CD4-positive, CD25-positive, alpha-beta regulatory T cell (primary cell): ENCODE data around the gene CSMD2. TPM values are rescaled to one million over a fixed set of nuclear protein-coding genes. Genes with fewer than 3 reads are reported as not detected.

Experiments used
- ATAC-seq, 2 donors: fragments of 150-1000 bp; cut with Tn5 transposase; one replicate each; pipeline ENCODE4 v1.10.0; 2021; ENCODE audit warnings: low read depth in 2 of 2, moderate number of reproducible peaks in 2 of 2, moderate library complexity in 1 of 2
- DNase-seq, 3 donors: peaks; one replicate each; pipeline versions ENCODE4 v3.0.0 to v3.0.0-alpha.2; 2012 to 2022; ENCODE audit warnings: mixed read lengths in 1 of 3
- H3K27ac ChIP-seq: one replicate; pipeline ENCODE4 v1.7.0; 2013; ENCODE audit warnings: mild to moderate bottlenecking, low read length; ENCODE audit not compliant: insufficient read depth, poor library complexity, severe bottlenecking
- H3K27me3 ChIP-seq: one replicate; pipeline ENCODE4 v1.7.0; 2013; ENCODE audit warnings: low read length; ENCODE audit not compliant: control insufficient read depth, insufficient read depth
- H3K36me3 ChIP-seq: one replicate; pipeline ENCODE4 v1.7.0; 2013; ENCODE audit warnings: mild to moderate bottlenecking, low read length, moderate library complexity; ENCODE audit not compliant: control insufficient read depth, insufficient read depth
- H3K4me1 ChIP-seq: 2 replicates; pipeline ENCODE4 v1.7.0; 2013; ENCODE audit warnings: mild to moderate bottlenecking, low read length; ENCODE audit not compliant: insufficient read depth, control insufficient read depth, poor library complexity, severe bottlenecking
- H3K4me3 ChIP-seq: one replicate; pipeline ENCODE4 v1.7.0; 2013; ENCODE audit warnings: low read depth, mild to moderate bottlenecking, low read length, moderate library complexity
- H3K9me3 ChIP-seq, 2 experiments: 1 replicate in 1 of 2; 2 replicates in 1 of 2; pipeline ENCODE4 v1.7.0; 2013; ENCODE audit warnings: low read length in 2 of 2, mild to moderate bottlenecking in 1 of 2, moderate library complexity in 1 of 2; ENCODE audit not compliant: control insufficient read depth in 2 of 2
- H3K27ac Mint-ChIP-seq, 3 donors: one replicate each; pipeline ENCODE4 v1.8.0; 2020 to 2022; ENCODE audit warnings: mild to moderate bottlenecking in 3 of 3, mixed read lengths in 3 of 3, moderate library complexity in 2 of 3
- H3K27me3 Mint-ChIP-seq: one replicate; pipeline ENCODE4 v1.8.0; 2022; ENCODE audit warnings: mild to moderate bottlenecking, mixed read lengths
- H3K36me3 Mint-ChIP-seq: one replicate; pipeline ENCODE4 v1.8.0; 2020; ENCODE audit warnings: mixed read lengths
- H3K4me1 Mint-ChIP-seq, 4 donors: one replicate each; pipeline ENCODE4 v1.8.0; 2020 to 2022; ENCODE audit warnings: mixed read lengths in 4 of 4, mild to moderate bottlenecking in 1 of 4
- H3K4me3 Mint-ChIP-seq, 4 donors: one replicate each; pipeline ENCODE4 v1.8.0; 2020 to 2022; ENCODE audit warnings: mild to moderate bottlenecking in 4 of 4, mixed read lengths in 4 of 4, moderate library complexity in 3 of 4
- H3K9me3 Mint-ChIP-seq, 7 donors: one replicate each; pipeline ENCODE4 v1.8.0; 2020 to 2022; ENCODE audit warnings: mixed read lengths in 7 of 7, mild to moderate bottlenecking in 3 of 7, moderate library complexity in 2 of 7
- polyA plus RNA-seq, 4 donors: library from polyadenylated mRNA; unstranded; fragments of 300-500 nt; fragmentation: Illumina TruSeq; gene quantifications; one replicate each; pipeline ENCODE4 v1.2.3, GENCODE V29; 2021
- total RNA-seq: library from RNA; stranded (reverse); gene quantifications from one replicate; pipeline ENCODE4 v1.2.3, GENCODE V29; 2022

The CSMD2 gene
- total and polyA plus RNA-seq, 5 donors from 2014 or later, result not detected

- H3K4me1 Mint-ChIP-seq, result no peaks in the 10 kb centered on the region
- no peaks in the 10 kb centered on the region for H3K27me3 Mint-ChIP-seq
- no peak for ATAC-seq
Measured at GRCh38 chr1:33822396-33822795, 342.6 kb downstream of the CSMD2 start.

DNA sequence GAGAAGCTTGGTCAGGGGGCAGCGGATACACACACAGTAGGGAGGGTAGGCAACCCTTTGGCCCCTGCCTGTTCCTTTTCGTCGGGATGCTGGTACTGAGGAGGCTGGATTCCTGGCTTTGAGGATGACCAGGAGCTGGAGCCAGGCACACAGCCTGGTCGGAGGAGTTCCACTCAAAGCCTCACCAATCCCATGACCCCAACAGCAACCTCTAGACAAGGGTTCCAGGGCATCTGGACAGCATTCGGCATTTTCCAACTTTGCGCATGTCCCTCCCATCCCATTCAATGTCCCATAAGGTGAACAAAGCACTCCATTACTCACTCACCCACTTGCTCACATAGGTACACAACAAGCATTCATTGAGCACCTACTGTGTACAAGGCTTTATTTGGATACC is 343.7 kb downstream of the CSMD2 start:
- Mint-ChIP-seq H3K27me3 (no peaks in the 10 kb centered on the region), H3K4me1 (no peaks in the 10 kb centered on the region), H3K9me3 (peaks cover 0 to 2% (median 0%) of the 10 kb centered on the region in 7 donors), H3K27ac (no peak overlapping the region), H3K36me3 (no peaks in the 10 kb centered on the region), H3K4me3 (no peak overlapping the region)
- Histone ChIP-seq H3K36me3 (no peaks in the 10 kb centered on the region), H3K4me3 (no peak overlapping the region), H3K4me1 (no peaks in the 10 kb centered on the region), H3K27ac (no peak overlapping the region), H3K27me3 (peaks cover 2% of the 10 kb centered on the region), H3K9me3 (no peaks in the 10 kb centered on the region)
- DNase-seq, result no peak
- ATAC-seq, result no peak

More at GRCh38 chr1:33822396-33822795, 342.6 kb downstream of the CSMD2 start:
- Mint-ChIP-seq H3K36me3 (no peaks in the 10 kb centered on the region), H3K4me3 (no peak overlapping the region), H3K27ac (no peak overlapping the region), H3K9me3 (peaks cover 0 to 8% (median 0%) of the 10 kb centered on the region in 7 donors)
- no peaks in the 10 kb centered on the region for H3K4me1 ChIP-seq
- peaks cover 1% of the 10 kb centered on the region for H3K27me3 ChIP-seq
- H3K36me3 ChIP-seq, result no peaks in the 10 kb centered on the region
- no peak for DNase-seq
- H3K4me3 ChIP-seq, result no peak overlapping the region
- no peaks in the 10 kb centered on the region for H3K9me3 ChIP-seq
- H3K27ac ChIP-seq, result no peak overlapping the region

DNA sequence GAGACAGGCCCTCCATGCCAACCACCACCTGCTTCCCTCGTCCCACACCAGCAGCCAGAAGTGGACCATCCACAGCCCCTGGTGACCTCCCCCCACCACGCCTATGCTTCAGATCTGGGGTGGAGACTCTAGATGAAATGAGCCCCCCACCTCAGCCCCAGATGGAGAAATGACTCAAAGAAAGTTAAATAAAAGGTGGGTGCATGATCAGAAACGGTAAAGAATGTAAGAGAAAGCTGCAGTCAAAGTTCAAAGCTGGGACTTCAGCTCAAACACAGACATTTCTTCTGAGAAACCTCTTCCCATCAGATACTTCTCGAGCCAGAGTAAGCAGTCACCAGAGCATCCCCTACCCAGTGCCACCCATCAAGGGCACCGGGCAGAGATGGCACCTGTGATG is 344.2 kb downstream of the CSMD2 start:
- Histone ChIP-seq H3K27me3 (peaks cover 2% of the 10 kb centered on the region), H3K4me1 (no peaks in the 10 kb centered on the region), H3K9me3 (no peaks in the 10 kb centered on the region), H3K4me3 (no peak overlapping the region), H3K36me3 (no peaks in the 10 kb centered on the region), H3K27ac (no peak overlapping the region)
- H3K36me3 Mint-ChIP-seq, result no peaks in the 10 kb centered on the region
- H3K27me3 Mint-ChIP-seq, result no peaks in the 10 kb centered on the region
- DNase-seq (no peak), ATAC-seq (no peak)
- peaks cover 0 to 2% (median 0%) of the 10 kb centered on the region in 7 donors for H3K9me3 Mint-ChIP-seq
- H3K4me1 Mint-ChIP-seq, result no peaks in the 10 kb centered on the region
- H3K4me3 Mint-ChIP-seq, result no peak overlapping the region
- H3K27ac Mint-ChIP-seq, result no peak overlapping the region

GRCh38 chr1:33819913-33820311 is 345.1 kb downstream of the CSMD2 start:
- Histone ChIP-seq H3K36me3 (no peaks in the 10 kb centered on the region), H3K4me3 (no peak overlapping the region), H3K4me1 (no peaks in the 10 kb centered on the region), H3K9me3 (no peaks in the 10 kb centered on the region), H3K27ac (no peak overlapping the region), H3K27me3 (peaks cover 2% of the 10 kb centered on the region)
- ATAC-seq (no peak), DNase-seq (no peak)
- no peaks in the 10 kb centered on the region for H3K4me1 Mint-ChIP-seq
- no peak overlapping the region for H3K27ac Mint-ChIP-seq
- no peak overlapping the region for H3K4me3 Mint-ChIP-seq
- peaks cover 0 to 2% (median 0%) of the 10 kb centered on the region in 7 donors for H3K9me3 Mint-ChIP-seq
- H3K27me3 Mint-ChIP-seq, result peaks cover 8% of the 10 kb centered on the region
- peaks cover 1% of the 10 kb centered on the region for H3K36me3 Mint-ChIP-seq

DNA sequence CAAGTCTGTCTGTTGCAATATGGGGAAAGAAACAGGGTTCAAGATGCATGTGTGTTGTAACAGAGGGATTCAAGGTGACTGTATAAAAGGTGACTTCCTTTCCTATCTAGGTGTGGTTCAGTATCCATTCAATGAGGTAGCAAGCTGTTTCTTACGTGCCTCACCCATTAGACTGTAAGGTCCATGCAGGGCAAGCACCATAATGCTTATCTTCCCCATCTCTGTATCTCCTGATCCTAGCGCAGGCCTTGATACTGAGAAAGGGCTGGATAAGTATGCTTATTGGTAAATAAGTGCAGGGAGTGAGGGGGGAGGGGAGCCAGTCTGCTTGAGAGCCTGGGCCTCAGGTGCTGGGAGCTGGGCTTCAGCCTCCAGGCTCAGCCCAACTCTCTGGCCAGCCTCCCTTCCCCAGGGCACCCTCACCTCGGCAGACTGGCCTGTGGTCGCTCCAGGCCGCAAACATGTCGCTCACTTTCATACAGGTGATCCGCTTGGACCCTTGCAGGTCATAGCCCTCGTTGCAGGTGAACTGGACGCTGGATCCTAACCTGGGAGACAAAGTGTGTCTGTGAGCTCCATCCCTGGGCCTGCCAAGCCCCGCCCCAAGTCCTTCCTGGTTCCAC is 345.6 kb downstream of the CSMD2 start:
- H3K36me3 Mint-ChIP-seq, result peaks cover 3% of the 10 kb centered on the region

DNA sequence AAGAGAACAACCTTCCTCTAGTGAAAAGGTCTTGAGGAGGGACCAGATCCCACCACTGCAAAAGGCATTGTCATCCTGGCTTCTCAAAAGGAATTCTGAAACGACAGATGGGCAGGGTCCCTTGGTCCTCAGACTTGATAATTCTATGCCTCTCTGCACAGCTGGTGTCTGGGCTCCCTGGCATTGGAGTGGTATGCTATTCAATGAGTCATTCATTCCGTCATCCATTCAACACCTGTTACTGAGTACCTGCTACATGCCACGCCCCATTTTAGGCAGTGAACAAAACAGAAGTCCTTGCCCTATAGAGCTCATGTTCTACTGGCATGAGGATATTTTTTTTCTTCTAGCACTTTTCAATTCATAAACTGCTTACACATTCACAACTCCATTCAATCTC is 347.0 kb downstream of the CSMD2 start:
- H3K27ac ChIP-seq, result no peak overlapping the region
- DNase-seq (no peak), ATAC-seq (no peak)
- no peak overlapping the region for H3K4me3 ChIP-seq
- H3K27me3 ChIP-seq, result peaks cover 2% of the 10 kb centered on the region
- Mint-ChIP-seq H3K27ac (no peak overlapping the region), H3K9me3 (peaks cover 0 to 2% (median 0%) of the 10 kb centered on the region in 7 donors), H3K4me3 (no peak overlapping the region), H3K36me3 (peaks cover 3% of the 10 kb centered on the region), H3K27me3 (peaks cover 17% of the 10 kb centered on the region), H3K4me1 (no peaks in the 10 kb centered on the region)
- no peaks in the 10 kb centered on the region for H3K9me3 ChIP-seq
- H3K4me1 ChIP-seq, result no peaks in the 10 kb centered on the region
- no peaks in the 10 kb centered on the region for H3K36me3 ChIP-seq

More for the DNA sequence above, 345.6 kb downstream of the CSMD2 start:
- H3K4me1 Mint-ChIP-seq, result no peaks in the 10 kb centered on the region
- H3K27ac Mint-ChIP-seq, result no peak overlapping the region
- Histone ChIP-seq H3K36me3 (no peaks in the 10 kb centered on the region), H3K27ac (no peak overlapping the region), H3K9me3 (no peaks in the 10 kb centered on the region), H3K4me1 (no peaks in the 10 kb centered on the region), H3K27me3 (peaks cover 2% of the 10 kb centered on the region), H3K4me3 (no peak overlapping the region)
- no peak for ATAC-seq
- H3K9me3 Mint-ChIP-seq, result peaks cover 0 to 2% (median 0%) of the 10 kb centered on the region in 7 donors
- peaks cover 13% of the 10 kb centered on the region for H3K27me3 Mint-ChIP-seq
- H3K4me3 Mint-ChIP-seq, result no peak overlapping the region
- DNase-seq, result no peak

DNA sequence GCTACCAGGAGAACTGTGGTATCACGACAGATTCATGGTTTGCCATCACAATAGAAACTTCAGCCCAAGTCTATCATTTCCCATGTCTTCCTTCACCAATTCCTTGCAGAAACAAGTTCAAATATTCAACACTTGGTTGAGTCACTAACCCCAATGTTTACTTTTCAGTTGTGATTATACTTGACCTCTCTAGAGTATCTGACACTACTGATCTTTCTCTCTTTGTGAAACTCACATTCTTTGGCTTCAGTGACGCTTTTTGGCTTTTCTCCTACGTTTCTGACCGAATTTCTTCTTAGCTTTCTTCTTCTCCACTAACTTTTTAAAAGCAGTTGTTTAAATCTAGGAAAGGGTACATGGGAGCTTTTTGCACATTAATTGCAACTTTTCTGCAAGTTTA is 350.0 kb downstream of the CSMD2 start:
- no peak overlapping the region for H3K4me3 ChIP-seq
- Mint-ChIP-seq H3K4me1 (no peaks in the 10 kb centered on the region), H3K27me3 (peaks cover 17% of the 10 kb centered on the region), H3K4me3 (no peak overlapping the region), H3K36me3 (peaks cover 3% of the 10 kb centered on the region), H3K9me3 (peaks cover 0 to 7% (median 0%) of the 10 kb centered on the region in 7 donors), H3K27ac (no peak overlapping the region)
- no peak overlapping the region for H3K27ac ChIP-seq
- peaks cover 2% of the 10 kb centered on the region for H3K27me3 ChIP-seq
- ATAC-seq (no peak), DNase-seq (no peak)
- no peaks in the 10 kb centered on the region for H3K36me3 ChIP-seq
- H3K9me3 ChIP-seq, result no peaks in the 10 kb centered on the region
- no peaks in the 10 kb centered on the region for H3K4me1 ChIP-seq

GRCh38 chr1:33814166-33814565 is 350.9 kb downstream of the CSMD2 start:
- ATAC-seq (no peak), DNase-seq (no peak)
- Histone ChIP-seq H3K4me3 (no peak overlapping the region), H3K27ac (no peak overlapping the region), H3K9me3 (peaks cover 0 to 2% of the 10 kb centered on the region in 2 experiments), H3K27me3 (peaks cover 2% of the 10 kb centered on the region), H3K4me1 (no peaks in the 10 kb centered on the region), H3K36me3 (no peaks in the 10 kb centered on the region)
- no peaks in the 10 kb centered on the region for H3K4me1 Mint-ChIP-seq
- peaks cover 0 to 7% (median 1%) of the 10 kb centered on the region in 7 donors for H3K9me3 Mint-ChIP-seq
- H3K4me3 Mint-ChIP-seq, result no peak overlapping the region
- peaks cover 17% of the 10 kb centered on the region for H3K27me3 Mint-ChIP-seq
- no peak overlapping the region for H3K27ac Mint-ChIP-seq
- H3K36me3 Mint-ChIP-seq, result peaks cover 3% of the 10 kb centered on the region
